Gastrocnemius medialis (tissue), 4 donors: ENCODE measurements around the gene FUT1. TPM values are rescaled to one million over a fixed set of nuclear protein-coding genes. Genes with fewer than 3 reads are reported as not detected.

Experiments
- ATAC-seq, 2 donors: fragments of 150-250 bp; one replicate each; pipeline ENCODE4 v1.9.1; 2016
- DNase-seq, 2 donors: peaks; one replicate each; pipeline ENCODE4 v3.0.0-alpha.2; 2019
- H3K27ac ChIP-seq, 4 donors: fragments of 200-600 bp; sonication (generic); 1 replicate in 1 of 4; 2 replicates in 3 of 4; pipeline ENCODE4 v1.5.1; 2016 to 2018; ENCODE audit warnings: mild to moderate bottlenecking in 2 of 4, moderate library complexity in 1 of 4
- H3K27me3 ChIP-seq, 3 donors: fragments of 200-600 bp; sonication (generic) in 2 of 3; 1 replicate in 1 of 3; 2 replicates in 2 of 3; pipeline versions ENCODE4 v1.5.1 to v1.6.0; 2016 to 2019; ENCODE audit warnings: mild to moderate bottlenecking in 1 of 3, moderate library complexity in 1 of 3
- H3K36me3 ChIP-seq, 2 donors: fragments of 200-600 bp; sonication (generic) in 1 of 2; one replicate each; pipeline ENCODE4 v1.5.1; 2017 to 2018
- H3K4me1 ChIP-seq, 2 donors: fragments of 200-600 bp; sonication (generic) in 1 of 2; one replicate each; pipeline ENCODE4 v1.5.1; 2016 to 2017; ENCODE audit warnings: mild to moderate bottlenecking in 2 of 2
- H3K4me3 ChIP-seq, 4 donors: fragments of 200-600 bp; sonication (generic) in 3 of 4; 1 replicate in 1 of 4; 2 replicates in 3 of 4; pipeline ENCODE4 v1.5.1; 2016 to 2019; ENCODE audit warnings: mild to moderate bottlenecking in 2 of 4
- H3K9me3 ChIP-seq, 3 donors: fragments of 200-600 bp; sonication (generic) in 2 of 3; 1 replicate in 1 of 3; 2 replicates in 2 of 3; pipeline ENCODE4 v1.5.1; 2016 to 2019
- POLR2A ChIP-seq, 2 donors: fragments of 450-650 bp; IDR thresholded peaks; one replicate each; pipeline ENCODE4 v1.6.1; 2017; ENCODE audit warnings: antibody characterized with exemption in 2 of 2, mild to moderate bottlenecking in 2 of 2, moderate library complexity in 2 of 2
- in situ Hi-C, 4 donors: fragments of 200-750 bp; cut with MboI; loops; one replicate each; pipeline versions ENCODE4 v1.15.0 to v1.8.0; 2017; ENCODE audit warnings: low sequenced_read_pairs in 4 of 4
- intact Hi-C: fragments of 100-400 bp; cut with DNase I; formaldehyde crosslinking; loops from one replicate; pipeline ENCODE4 v1.15.1; 2023; ENCODE audit warnings: low total_unique reads
- total RNA-seq, 4 donors: library from RNA; depleted of rRNA; stranded (reverse); fragments of >200 nt; gene quantifications; one replicate each; pipeline versions ENCODE4 v1.1.0 to v1.2.3, GENCODE V29; 2016
- TF ChIP-seq, protein P1 (sequence below), 5 experiments: fragments of 450-650 bp in 3 of 5; fragments of 200-600 bp in 2 of 5; sonication (generic) in 2 of 5; IDR thresholded peaks in 4 of 5; conservative IDR thresholded peaks in 1 of 5; 1 replicate in 4 of 5; 2 replicates in 1 of 5; pipeline ENCODE4 v1.5.1; 2016 to 2019; ENCODE audit warnings: antibody characterized with exemption in 5 of 5, mild to moderate bottlenecking in 3 of 5, moderate library complexity in 3 of 5

The FUT1 gene
- total RNA-seq, 4 donors from 2014 or later, result 0.61 to 1.3 (median 0.98) TPM

DNA sequence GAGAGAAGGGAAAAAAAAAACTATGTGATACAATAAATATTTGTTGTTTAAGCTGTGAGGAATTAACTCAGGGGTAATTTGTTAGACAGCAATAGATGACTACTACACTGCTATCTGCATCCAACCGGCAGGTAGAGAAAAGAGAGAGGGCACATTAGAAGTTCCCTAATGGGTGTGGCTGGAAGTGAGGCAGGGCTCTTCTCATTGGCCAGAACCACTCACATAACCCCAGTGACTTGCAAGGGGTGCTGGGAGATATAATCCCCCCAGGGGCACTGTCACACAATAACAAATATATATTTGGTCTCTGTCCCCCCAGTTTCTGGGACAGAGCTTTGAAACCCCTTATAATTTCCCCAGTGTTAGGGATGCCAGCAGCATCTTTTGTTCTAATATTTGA is 27.2 kb upstream of the FUT1 start:
- in situ Hi-C loops (loop anchor here in 1 of 4 donors (10.0 kb wide), 1 partner anchor 195 kb away; no protein-coding TSS in a partner anchor), intact Hi-C loops (no loop called here)
- ATAC-seq (no peak), DNase-seq (no peak)
- H3K36me3 ChIP-seq, result no peaks in the 10 kb centered on the region
- no peak for TF ChIP-seq POLR2A (IDR thresholded peaks at IDR 0.05)
- TF ChIP-seq, protein P1, sequence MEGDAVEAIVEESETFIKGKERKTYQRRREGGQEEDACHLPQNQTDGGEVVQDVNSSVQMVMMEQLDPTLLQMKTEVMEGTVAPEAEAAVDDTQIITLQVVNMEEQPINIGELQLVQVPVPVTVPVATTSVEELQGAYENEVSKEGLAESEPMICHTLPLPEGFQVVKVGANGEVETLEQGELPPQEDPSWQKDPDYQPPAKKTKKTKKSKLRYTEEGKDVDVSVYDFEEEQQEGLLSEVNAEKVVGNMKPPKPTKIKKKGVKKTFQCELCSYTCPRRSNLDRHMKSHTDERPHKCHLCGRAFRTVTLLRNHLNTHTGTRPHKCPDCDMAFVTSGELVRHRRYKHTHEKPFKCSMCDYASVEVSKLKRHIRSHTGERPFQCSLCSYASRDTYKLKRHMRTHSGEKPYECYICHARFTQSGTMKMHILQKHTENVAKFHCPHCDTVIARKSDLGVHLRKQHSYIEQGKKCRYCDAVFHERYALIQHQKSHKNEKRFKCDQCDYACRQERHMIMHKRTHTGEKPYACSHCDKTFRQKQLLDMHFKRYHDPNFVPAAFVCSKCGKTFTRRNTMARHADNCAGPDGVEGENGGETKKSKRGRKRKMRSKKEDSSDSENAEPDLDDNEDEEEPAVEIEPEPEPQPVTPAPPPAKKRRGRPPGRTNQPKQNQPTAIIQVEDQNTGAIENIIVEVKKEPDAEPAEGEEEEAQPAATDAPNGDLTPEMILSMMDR (IDR thresholded peaks at IDR 0.05 in 4 of 5, conservative IDR thresholded peaks at IDR 0.05 in 1 of 5), result no peak
- no peak overlapping the region for H3K4me3 ChIP-seq
- H3K27ac ChIP-seq, result peak overlapping the region in 2 of 4 donors; percentile 80 to 84
- H3K9me3 ChIP-seq, result no peaks in the 10 kb centered on the region
- H3K27me3 ChIP-seq, result no peaks in the 10 kb centered on the region
- H3K4me1 ChIP-seq, result peaks cover 5% of the 10 kb centered on the region in 2 donors

DNA sequence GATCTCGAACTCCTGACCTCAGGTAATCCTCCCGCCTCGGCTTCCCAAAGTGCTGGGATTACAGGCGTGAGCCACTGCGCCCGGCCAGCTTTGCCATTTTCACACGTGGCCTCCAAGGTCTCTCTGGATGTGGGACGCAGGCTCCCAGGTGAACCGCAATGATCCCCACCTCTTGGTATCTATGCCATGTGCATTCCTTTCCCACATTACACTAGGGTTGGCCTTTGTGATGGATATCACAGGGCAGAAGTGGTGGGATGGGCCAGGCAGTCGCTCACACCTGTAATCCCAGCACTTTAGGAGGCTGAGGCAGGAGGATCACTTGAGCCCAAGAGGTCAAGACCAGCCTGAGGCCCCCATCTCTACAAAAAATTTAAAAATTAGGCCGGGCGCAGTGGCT is 25.3 kb upstream of the FUT1 start:
- TF ChIP-seq, protein P1 (IDR thresholded peaks at IDR 0.05 in 4 of 5, conservative IDR thresholded peaks at IDR 0.05 in 1 of 5), result no peak
- no peak for TF ChIP-seq POLR2A (IDR thresholded peaks at IDR 0.05)

DNA sequence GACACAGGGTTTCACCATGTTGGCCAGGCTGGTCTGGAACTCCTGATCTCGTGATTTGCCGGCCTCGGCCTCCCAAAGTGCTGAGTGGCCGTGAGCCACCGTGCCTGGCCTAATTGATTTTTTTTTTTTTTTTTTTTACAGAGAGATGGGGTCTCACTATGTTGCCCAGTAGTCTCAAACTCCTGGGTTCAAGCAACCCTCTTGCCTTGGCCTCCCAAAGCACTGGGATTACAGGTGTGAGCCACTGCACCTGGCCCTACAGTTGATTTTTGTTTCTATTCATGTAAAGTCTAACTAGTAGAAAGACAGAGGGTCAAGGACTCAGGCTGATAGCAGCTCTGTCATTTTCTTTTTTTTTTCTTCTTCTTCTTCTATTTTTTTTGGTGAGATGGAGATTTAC is 24.7 kb upstream of the FUT1 start:
- intact Hi-C loops, result no loop called here
- Histone ChIP-seq H3K27me3 (no peaks in the 10 kb centered on the region), H3K27ac (no peak overlapping the region), H3K36me3 (no peaks in the 10 kb centered on the region), H3K4me3 (no peak overlapping the region), H3K9me3 (no peaks in the 10 kb centered on the region), H3K4me1 (peaks cover 10 to 16% of the 10 kb centered on the region in 2 donors)
- ATAC-seq (no peak), DNase-seq (no peak)
- in situ Hi-C loops, result no loop called here
- no peak for TF ChIP-seq POLR2A (IDR thresholded peaks at IDR 0.05)
- TF ChIP-seq, protein P1 (IDR thresholded peaks at IDR 0.05 in 4 of 5, conservative IDR thresholded peaks at IDR 0.05 in 1 of 5), result no peak

More for the DNA sequence above, 25.3 kb upstream of the FUT1 start:
- H3K4me3 ChIP-seq, result no peak overlapping the region
- ATAC-seq, result no peak
- DNase-seq, result no peak
- no peaks in the 10 kb centered on the region for H3K36me3 ChIP-seq
- peaks cover 11 to 16% of the 10 kb centered on the region in 2 donors for H3K4me1 ChIP-seq
- H3K9me3 ChIP-seq, result no peaks in the 10 kb centered on the region
- H3K27ac ChIP-seq, result no peak overlapping the region
- no peaks in the 10 kb centered on the region for H3K27me3 ChIP-seq
- intact Hi-C loops (no loop called here), in situ Hi-C loops (no loop called here)

DNA sequence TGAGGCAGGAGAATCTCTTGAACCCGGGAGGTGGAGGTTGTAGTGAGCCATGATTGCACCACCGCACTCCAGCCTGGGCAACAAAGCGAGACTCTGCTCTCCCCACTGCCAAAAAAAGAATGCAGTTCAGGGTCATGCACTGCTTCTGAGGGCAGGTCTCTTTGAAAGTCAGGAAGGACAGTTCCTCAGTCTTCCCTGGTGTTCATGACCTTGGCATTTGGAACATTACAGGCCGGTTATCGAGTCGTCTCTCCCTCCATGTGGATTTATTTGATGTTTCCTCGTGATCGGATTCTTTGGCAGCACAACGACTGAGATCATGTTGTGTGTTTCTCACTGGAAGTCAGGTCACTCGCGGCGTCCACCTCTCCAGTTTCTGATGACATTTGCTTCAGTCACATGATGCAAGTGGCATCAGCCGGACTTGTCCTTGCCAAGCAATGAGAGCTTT is 20.1 kb upstream of the FUT1 start:
- peak; percentile 95 to 97 for DNase-seq
- TF ChIP-seq POLR2A (IDR thresholded peaks at IDR 0.05), result no peak
- TF ChIP-seq, protein P1 (IDR thresholded peaks at IDR 0.05 in 4 of 5, conservative IDR thresholded peaks at IDR 0.05 in 1 of 5), result no peak
- Histone ChIP-seq H3K36me3 (no peaks in the 10 kb centered on the region), H3K4me1 (peaks cover 26 to 27% of the 10 kb centered on the region in 2 donors), H3K4me3 (no peak overlapping the region), H3K9me3 (no peaks in the 10 kb centered on the region), H3K27me3 (no peaks in the 10 kb centered on the region), H3K27ac (peak overlapping the region; percentile 88 to 96 (median 92))
- ATAC-seq, result peak; percentile 88 to 90
- in situ Hi-C loops (no loop called here), intact Hi-C loops (loop anchor here (2.0 kb wide), 1 partner anchor 46 kb away; no protein-coding TSS in a partner anchor)
